ENCODE results near the gene LCN15.
"Not testable (repeated sequence)": the region's sequence is repeated elsewhere in the genome, so short reads cannot be mapped to it uniquely, and the experiment has no call there.

The LCN15 gene

GRCh38 chr9:136773386-136774044 is 9.2 kb upstream of the LCN15 start:
- DNase-seq = peak; percentile 69

- DNase-seq = no peak
Measured at GRCh38 chr9:136771907-136772415, 7.6 kb upstream of the LCN15 start.

- DNase-seq = no peak
Measured at GRCh38 chr9:136769710-136770191, 5.4 kb upstream of the LCN15 start.

- DNase-seq = peak; percentile 77
Measured at GRCh38 chr9:136766410-136767120, 2.2 kb upstream of the LCN15 start.

DNA sequence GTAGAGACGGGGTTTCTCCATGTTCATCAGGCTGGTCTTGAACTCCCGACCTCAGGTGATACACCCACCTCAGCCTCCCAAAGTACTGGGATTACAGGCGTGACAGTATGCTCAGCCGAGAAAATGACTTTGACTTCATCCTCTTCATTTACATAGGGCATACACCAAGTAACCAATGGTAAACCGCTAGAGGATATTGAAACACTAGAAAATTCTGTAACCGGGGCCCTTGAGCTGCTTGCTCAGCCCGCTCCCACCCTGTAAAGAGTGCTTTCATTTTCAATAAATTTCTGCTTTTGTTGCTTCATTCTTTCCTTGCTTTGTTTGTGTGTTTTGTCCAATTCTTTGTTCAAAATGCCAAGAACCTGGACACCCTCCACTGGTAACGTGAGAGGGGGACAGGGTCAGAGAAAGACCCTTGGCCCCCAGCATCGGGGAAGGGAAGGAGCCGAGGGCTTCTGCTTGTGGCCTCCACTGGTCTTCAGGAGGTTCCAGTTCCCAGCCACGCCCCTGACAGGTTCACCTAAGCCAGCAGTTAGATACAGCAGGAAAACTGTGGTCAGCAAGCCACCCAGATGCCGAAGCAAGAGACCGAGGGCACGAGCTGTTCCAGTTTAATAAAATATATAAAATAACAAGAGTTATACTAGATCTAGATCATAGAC is 1.6 kb upstream of the LCN15 start:
- peak; percentile 57 for DNase-seq

DNA sequence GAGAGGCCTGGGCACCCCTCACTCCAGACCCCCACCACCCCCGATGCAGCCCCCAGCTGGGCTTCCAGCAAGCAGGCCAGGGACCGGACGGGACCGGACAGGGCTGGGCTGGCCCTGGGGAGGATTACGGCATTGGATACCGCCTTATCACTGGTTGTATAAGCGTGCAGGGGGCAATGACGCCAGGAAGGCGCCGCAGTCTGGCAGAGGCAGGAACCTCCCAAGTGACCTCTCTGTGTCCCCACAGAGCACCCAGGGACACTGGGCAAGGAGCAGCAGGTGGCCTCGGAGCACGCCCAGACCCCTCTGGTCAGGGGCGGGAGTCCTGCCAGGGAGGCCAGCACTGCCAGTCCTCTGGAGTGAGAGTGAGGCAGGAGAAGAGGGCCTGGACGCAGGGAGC is 723 bp upstream of the LCN15 start:
- no peak for DNase-seq

GRCh38 chr9:136763649-136764035 is 676 bp downstream of the LCN15 start:
- DNase-seq = no peak

GRCh38 chr9:136762915-136763648 is 1.2 kb downstream of the LCN15 start:
- DNase-seq = peak; percentile 83

DNA sequence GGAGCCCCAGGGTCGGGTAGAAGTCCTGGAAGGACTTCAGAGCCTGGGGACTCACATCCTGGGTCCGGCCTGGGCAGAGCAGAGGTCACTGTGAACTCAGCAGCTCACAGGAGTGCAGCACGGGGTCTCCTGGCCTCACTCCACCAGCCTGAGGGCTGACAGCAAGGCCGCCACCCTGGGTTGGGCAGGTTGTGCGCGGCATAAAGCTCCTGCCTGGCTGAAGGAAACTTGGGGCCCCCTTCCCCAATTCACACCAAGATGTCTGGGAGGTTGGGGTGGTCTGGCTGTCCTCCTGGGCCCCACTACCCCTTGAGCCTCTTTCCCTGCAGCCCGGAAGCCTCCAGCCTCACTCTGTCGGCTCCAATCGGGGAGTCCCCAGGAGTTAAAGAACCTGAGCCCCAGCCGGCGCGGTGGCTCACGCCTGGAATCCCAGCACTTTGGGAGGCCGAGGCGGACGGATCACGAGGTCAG is 2.1 kb downstream of the LCN15 start:
- no peak for DNase-seq

DNA sequence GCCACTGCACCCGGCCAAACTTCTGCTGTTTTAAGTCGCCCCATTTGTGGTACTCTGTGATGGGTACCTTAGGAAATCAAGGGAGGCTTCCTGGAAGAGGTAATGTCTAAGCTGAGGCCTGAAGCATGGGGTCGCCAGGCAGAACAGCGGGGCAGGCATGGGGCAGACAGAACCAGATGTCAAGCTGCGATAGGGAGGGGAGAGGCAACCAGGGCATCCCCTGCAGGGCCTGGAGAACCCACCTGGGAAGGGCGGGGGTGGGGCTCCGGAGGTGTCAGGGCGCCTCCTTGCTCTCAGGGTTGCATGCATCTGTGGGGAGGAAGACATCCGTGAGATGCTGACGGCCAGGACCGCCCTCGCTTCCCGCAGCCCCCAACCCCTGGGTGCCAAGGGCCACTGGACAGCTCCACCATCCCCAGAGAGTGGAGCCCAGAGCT is 2.8 kb downstream of the LCN15 start:
- DNase-seq = no peak

DNA sequence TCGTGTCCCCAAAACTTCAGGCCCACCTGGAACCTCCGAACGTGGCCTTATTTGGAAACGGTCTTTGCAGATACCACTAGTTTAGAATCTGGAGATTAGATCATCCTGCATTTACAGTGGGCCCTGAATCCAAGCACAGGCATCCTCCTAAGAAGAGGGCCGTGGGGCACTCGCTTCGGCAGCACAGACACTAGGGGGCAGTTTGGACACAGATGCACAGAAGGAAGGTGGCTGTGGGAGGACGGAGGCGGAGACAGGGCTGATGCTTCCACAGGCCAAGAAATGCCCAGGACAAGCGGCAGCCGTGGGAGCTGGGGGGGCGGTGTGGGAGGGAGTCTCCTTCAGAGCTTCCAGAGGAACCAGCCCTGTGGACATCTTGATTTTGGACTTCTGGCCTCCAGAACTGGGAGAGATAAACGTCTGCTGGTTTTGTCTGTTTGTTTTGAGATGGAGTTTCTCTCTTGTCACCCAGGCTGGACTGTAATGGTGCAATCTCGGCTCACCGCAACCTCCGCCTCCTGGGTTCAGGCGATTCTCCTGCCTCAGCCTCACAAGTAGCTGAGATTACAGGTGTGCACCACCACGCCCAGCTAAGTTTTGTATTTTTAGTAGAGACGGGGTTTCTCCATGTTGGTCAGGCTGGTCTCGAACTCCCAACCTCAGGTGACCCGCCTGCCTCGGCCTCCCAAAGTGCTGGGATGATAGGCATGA is 3.3 kb downstream of the LCN15 start:
- peak; percentile 84 for DNase-seq

DNA sequence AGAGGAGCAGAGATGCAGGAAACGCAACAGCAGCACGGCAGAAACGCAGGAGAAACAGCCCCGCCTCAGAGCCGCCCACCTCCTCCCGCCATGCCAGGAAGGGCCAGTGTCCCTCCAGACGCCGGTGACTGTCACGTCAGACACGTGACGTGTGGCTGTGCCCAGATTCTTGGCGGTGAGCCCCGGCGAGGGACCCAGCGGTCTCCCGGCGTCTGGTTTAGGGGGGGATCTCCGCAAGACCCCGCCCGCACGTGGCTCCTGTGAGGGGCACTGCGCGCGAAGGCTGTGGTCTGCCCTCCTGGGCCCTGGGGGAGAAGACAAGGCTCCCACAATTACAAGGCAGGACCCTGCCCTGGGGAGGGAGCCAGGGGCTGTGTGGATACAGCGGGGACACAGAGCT is 3.9 kb downstream of the LCN15 start:
- no peak for DNase-seq

DNA sequence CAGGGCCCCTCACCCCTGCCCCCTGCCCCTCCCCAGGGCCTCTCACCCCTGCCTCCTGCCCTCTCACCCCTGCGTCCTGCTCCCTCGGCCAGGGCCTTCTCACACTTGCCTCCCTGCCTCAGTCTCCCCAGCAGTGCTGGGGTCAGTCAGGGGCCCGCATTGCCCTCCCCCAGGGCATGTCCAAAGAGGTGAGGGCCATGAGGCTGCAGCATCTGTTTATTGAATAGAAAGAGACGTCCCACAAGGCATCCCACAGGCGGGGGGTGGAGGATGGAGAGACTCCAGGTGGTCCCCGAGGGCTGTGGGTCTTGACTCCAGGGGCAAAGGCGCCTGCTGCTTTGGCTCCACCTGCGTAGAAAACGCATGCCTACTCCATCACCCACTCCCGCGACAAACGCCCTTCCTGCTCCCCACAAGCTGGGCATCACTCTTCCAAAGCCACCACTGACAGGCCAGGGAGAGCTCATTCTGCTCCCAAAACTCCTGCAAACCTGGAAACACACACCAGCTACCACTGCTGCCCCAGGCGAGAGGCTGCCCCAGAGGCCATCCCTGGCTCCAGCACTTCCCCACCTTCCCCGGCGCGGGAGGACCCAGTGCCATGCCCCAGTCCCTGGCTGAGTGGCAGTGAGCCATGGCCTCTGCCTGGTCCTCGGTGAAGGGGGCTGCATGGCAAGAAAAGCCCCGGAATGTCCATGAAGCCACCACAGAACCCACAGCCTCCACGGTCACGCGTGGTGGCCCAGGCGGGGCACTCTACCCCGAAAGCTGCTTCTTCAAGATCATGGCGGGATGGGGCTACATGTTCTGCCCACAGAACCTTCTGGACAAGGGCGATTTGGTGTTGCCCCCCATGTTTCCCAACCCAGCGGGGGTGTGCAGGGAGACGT is 4.6 kb downstream of the LCN15 start:
- DNase-seq = no peak

- DNase-seq = no peak
Measured at GRCh38 chr9:136759001-136759400, 5.3 kb downstream of the LCN15 start.

DNA sequence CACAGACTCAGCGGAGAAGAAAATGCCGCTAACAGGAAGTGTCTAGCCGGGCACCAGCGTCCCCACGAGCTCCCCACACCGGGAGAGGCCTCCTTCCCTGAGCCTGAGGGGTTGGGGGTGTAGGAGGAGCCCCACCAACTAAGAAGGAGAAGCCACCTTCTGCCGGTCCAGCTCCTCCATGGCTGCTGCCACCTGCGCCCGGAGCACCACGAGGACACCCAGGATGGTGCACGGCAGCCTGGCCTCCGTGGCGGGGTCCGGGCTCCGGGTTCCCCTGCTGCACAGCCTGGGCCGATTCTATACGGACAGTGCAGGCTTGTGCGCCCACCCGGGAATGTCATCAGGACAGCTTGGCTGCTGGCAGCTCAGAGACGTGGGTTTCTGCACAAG is 6.6 kb downstream of the LCN15 start:
- no peak for DNase-seq

DNA sequence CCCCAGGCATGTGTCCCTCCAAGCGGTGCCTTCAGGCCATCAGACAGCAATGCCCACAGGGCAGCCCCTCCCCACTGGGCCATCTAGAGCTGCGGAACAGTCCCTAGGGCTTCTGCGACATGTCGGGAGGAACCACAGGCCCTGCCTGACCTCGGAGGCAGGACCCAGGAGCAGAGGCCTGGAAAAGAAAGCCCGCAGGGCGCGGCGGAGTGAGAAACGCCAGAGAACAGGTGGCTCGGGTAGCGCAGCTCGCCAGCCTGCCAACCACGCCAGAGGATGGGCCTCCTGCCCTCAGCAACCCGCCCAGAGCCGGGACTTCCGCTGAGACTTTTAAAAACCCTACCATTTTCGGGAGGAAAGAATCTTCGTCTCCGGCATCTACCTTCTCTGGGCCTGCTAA is 7.0 kb downstream of the LCN15 start:
- DNase-seq = peak; percentile 69

- DNase-seq = no peak
Measured at GRCh38 chr9:136756836-136757235, 7.5 kb downstream of the LCN15 start.

GRCh38 chr9:136756134-136756438 is 8.2 kb downstream of the LCN15 start:
- DNase-seq = no peak

DNA sequence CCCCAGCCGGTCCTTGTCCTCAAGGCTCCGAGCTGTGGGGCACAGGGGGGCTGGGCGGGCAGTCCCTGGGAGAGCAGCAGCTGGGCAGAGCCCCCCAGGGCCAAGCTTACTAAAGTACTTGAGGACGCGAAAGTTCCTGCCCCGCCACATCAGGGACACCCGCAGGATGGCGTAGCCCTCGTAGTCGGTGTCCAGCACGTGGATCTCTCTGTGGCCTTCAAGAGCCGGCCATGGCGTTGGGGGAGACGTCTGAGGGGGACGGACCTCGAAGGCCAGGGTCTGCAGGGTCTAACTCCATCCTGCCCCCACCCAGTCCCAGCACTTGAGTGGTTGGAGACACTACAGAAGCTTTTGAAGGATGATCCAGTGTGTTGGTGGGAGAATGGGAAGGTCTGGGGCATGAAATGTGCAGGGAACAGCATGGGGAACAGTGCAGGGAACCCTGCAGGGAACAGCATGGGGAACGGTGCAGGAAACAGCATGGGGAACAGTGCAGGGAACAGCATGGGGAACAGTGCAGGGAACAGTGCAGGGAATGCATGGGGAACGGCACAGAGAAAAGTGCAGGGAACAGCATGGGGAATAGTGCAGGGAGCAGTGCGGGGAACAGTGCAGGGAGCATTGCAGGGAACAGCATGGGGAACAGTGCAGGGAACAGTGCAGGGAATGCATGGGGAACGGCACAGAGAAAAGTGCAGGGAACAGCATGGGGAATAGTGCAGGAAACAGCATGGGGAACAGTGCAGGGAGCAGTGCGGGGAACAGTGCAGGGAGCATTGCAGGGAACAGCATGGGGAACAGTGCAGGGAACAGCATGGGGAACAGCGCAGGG is 8.8 kb downstream of the LCN15 start:
- DNase-seq = not testable (repeated sequence)

GRCh38 chr9:136754626-136755301 is 9.6 kb downstream of the LCN15 start:
- DNase-seq = no peak
